WI38 (cell line): ENCODE data around the gene PIGP.

ENCODE experiments used
- H3K4me3 ChIP-seq: 2 replicates; pipeline ENCODE4 v1.5.1; 2011; ENCODE audit warnings: low read depth, mild to moderate bottlenecking, control low read depth, low read length
- TF ChIP-seq, protein P1 (sequence below): IDR thresholded peaks from 2 replicates; pipeline ENCODE4 v1.5.1; 2012; ENCODE audit warnings: low read depth, mild to moderate bottlenecking, control low read depth, low read length

PIGP gene

DNA sequence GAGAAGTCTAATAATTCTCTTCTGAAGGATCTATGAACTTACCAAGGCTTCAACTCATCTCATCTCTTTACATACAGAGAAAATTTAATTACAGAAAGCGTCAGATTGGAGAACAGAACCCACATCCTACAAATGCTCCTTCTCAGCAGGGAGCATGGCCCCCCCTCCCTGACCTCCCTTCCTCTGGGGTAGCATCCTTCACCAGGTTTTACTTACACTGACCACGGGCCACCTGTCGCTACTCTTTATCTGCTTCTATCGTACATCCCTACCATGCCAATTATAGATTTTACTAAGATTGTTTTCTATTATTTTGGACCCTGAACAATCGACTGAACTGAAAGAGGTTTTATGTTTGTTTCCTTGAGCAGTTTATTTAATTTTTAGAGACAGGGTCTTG, 40.6 kb downstream of the PIGP start:
- TF ChIP-seq, protein P1, sequence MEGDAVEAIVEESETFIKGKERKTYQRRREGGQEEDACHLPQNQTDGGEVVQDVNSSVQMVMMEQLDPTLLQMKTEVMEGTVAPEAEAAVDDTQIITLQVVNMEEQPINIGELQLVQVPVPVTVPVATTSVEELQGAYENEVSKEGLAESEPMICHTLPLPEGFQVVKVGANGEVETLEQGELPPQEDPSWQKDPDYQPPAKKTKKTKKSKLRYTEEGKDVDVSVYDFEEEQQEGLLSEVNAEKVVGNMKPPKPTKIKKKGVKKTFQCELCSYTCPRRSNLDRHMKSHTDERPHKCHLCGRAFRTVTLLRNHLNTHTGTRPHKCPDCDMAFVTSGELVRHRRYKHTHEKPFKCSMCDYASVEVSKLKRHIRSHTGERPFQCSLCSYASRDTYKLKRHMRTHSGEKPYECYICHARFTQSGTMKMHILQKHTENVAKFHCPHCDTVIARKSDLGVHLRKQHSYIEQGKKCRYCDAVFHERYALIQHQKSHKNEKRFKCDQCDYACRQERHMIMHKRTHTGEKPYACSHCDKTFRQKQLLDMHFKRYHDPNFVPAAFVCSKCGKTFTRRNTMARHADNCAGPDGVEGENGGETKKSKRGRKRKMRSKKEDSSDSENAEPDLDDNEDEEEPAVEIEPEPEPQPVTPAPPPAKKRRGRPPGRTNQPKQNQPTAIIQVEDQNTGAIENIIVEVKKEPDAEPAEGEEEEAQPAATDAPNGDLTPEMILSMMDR = no peak
- H3K4me3 ChIP-seq = no peak overlapping the region

DNA sequence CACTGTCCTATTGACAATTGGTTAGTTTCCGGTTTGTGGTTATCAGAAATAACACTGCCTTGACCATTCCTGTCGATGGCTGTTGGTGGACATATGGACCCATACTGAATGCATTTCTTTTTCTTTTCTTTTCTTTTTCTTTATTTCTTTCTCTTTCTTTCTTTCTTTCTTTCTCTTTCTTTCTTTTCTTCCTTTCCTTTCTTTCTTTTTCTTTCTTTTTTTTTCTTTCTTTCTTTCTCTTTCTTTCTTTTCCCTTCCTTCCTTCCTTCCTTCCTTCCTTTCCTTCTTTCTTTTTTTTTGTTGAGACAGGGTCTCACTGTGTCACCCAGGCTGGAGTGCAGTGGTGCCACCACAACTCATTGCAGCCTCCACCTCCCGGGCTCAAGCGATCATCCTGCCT, 42.0 kb downstream of the PIGP start:
- no peak overlapping the region for H3K4me3 ChIP-seq
- TF ChIP-seq, protein P1 = no peak

DNA sequence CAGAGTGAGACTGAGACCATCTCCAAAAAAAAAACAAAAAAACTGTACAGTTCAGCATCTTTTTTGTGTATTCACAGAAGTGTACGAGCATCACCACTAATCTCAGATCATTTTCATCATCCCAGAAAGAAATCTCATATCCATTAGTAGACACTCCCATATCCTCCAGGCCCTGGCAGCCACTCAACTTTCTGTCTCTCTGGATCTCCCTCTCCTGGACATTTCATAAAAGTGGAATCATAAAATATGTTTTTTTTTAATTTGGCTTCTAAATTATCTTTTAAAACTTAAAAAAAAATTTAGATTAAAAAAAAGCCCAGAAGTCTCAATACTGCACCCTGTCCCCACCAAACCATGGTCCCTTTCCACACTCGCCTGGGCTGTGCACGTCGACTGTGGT, 44.3 kb downstream of the PIGP start:
- no peak overlapping the region for H3K4me3 ChIP-seq
- TF ChIP-seq, protein P1 = no peak

DNA sequence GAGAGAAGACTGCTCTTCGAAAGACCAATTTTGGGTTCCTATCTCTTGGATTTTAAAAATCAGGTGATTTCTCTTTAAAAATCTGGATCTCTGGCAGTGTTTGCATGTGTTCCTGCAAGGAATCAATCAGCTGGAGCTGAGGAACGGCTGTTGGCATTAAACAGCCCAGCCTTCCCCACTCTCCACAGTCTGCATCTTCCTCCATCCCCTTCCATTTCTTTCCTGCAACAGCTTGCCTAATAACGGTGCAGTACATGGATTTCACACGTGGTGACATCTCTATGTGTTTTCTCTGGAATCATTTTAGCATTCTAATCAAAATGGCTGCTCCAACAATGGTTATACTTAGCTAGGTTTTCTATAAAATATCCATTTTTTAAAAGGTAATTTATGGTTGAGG, 46.4 kb downstream of the PIGP start:
- no peak overlapping the region for H3K4me3 ChIP-seq
- TF ChIP-seq, protein P1 = no peak

DNA sequence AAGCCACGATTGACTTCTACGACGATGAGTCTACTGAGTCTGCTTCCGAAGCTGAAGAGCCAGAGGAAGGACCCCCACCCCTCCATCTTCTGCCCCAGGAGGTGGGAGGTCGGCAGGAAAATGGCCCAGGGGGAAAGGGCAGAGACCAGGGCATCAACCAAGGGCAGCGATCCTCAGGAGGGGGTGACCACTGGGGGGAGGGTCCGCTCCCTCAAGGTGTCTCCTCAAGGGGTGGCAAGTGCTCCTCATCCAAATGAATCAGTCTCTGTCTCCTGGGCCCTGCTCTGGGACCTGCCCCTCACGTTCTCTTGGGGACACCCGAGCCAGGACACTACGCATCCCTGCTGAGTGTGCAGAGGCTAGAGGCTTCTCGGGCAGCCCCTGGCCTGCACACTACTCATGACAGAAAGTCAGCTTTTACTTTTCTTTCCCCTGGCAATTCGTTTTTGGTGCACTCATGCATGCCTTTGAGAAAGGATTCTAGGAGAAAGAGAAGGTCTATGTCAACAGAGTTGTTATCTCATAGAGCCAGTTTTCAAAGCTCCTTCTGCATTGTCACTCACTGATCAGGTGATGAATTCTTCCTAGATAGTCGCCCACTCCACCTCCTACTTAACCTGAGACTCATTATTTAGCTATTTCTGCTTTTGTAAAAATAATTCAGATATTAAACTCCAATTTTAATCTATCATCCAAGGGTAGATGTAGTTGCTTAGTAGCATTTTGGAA, 54.8 kb downstream of the PIGP start:
- TF ChIP-seq, protein P1 = no peak

More for the DNA sequence above, 54.8 kb downstream of the PIGP start:
- no peak overlapping the region for H3K4me3 ChIP-seq
